ENCODE measurements around the gene EHMT1. TPM values are rescaled to one million over a fixed set of nuclear protein-coding genes. Genes with fewer than 3 reads are reported as not detected.
"Not testable (repeated sequence)": the region's sequence is repeated elsewhere in the genome, so short reads cannot be mapped to it uniquely, and the experiment has no call there.

Gene EHMT1
- total RNA-seq, 1 donor from 2014 or later: 159 TPM

DNA sequence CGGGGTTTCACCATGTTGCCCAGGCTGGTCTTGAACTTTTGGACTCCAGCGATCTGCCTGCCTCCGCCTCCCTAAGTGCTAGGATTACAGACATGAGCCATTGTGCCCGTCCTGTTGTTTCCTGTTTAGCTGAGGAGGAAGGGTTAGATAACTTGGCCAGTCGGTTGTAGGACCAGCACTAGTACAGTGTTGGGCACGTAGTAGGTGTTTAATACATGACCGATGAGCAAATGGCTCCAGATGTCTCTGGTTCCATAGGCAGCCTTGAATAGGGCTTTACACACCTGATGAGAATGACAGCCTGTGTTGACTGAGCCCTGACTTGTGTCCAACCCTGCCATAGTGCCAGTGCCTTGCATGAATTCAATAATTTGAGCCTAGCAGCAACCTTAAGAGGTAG is 1.8 kb downstream of the EHMT1 start:
- H3K27ac Mint-ChIP-seq: no peak overlapping the region
- H3K4me3 Mint-ChIP-seq (ENCODE audit: low read depth): peak overlapping the region; percentile 33
- no peaks in the 10 kb centered on the region for H3K27me3 Mint-ChIP-seq
- peaks cover 25% of the 10 kb centered on the region for H3K4me1 Mint-ChIP-seq (ENCODE audit: low read depth)
- no peaks in the 10 kb centered on the region for H3K9me3 Mint-ChIP-seq (ENCODE audit: low read depth)
- H3K36me3 Mint-ChIP-seq (ENCODE audit: insufficient read depth): peaks cover 7% of the 10 kb centered on the region
- DNase-seq (ENCODE audit: low spot score, unreplicated experiment): no peak
- TF ChIP-seq, protein P1, sequence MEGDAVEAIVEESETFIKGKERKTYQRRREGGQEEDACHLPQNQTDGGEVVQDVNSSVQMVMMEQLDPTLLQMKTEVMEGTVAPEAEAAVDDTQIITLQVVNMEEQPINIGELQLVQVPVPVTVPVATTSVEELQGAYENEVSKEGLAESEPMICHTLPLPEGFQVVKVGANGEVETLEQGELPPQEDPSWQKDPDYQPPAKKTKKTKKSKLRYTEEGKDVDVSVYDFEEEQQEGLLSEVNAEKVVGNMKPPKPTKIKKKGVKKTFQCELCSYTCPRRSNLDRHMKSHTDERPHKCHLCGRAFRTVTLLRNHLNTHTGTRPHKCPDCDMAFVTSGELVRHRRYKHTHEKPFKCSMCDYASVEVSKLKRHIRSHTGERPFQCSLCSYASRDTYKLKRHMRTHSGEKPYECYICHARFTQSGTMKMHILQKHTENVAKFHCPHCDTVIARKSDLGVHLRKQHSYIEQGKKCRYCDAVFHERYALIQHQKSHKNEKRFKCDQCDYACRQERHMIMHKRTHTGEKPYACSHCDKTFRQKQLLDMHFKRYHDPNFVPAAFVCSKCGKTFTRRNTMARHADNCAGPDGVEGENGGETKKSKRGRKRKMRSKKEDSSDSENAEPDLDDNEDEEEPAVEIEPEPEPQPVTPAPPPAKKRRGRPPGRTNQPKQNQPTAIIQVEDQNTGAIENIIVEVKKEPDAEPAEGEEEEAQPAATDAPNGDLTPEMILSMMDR (IDR thresholded peaks at IDR 0.05; ENCODE audit: unreplicated experiment): no peak

DNA sequence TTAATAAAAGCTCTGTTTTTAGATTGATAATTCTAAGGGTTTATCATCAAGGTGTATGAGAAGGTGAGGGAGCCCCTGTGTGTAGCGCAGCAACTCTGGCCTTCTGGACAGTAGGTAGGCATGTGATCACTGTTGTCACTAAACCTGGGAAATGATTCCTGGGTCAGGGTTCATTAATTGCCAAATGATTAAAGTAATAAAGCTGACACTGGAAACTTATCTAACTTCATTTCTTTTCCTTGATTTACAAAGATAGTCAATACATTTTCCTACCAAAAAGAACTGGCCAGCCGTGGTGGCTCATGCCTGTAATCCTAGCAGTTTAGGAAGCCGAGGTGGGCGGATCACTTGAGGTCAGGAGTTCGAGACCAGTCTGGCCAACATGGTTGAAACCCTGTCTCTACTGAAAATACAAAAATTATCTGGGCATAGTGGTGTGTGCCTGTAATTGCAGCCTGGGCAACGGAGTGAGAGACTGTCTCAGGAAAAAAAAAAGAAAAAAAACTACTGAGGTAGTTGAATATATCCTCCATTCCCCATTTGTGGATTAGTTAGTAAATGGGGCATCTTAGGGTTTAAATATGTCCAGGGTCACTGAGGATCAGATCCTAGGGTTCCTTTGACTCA is 2.4 kb downstream of the EHMT1 start:
- TF ChIP-seq, protein P1 (IDR thresholded peaks at IDR 0.05; ENCODE audit: unreplicated experiment): peak; percentile 51
- Mint-ChIP-seq H3K4me1 (ENCODE audit: low read depth) (peaks cover 25% of the 10 kb centered on the region), H3K9me3 (ENCODE audit: low read depth) (no peaks in the 10 kb centered on the region), H3K4me3 (ENCODE audit: low read depth) (peak overlapping the region; percentile 57), H3K36me3 (ENCODE audit: insufficient read depth) (peaks cover 7% of the 10 kb centered on the region), H3K27ac (peak overlapping the region; percentile 16), H3K27me3 (no peaks in the 10 kb centered on the region)
- DNase-seq (ENCODE audit: low spot score, unreplicated experiment): no peak

DNA sequence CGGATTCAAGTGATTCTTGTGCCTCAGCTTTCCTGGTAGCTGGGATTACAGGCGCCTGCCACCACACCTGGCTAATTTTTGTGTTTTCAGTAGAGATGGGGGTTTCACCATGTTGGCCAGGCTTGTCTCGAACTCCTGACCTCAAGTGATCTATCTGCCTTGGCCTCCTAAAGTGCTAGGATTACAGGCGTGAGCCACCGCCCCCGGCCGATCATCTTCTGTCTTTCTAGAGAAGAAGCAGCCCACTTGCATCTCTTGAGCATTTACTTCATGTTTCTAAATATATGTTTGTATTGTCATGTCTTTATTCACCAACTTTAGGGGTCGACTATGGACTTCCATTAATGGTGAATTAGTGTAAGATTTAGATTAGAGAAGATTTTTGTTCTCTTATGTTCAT is 3.4 kb downstream of the EHMT1 start:
- H3K9me3 Mint-ChIP-seq (ENCODE audit: low read depth); H3K36me3 Mint-ChIP-seq (ENCODE audit: insufficient read depth); DNase-seq (ENCODE audit: low spot score, unreplicated experiment); H3K27me3 Mint-ChIP-seq; H3K4me3 Mint-ChIP-seq (ENCODE audit: low read depth): not testable (repeated sequence)
- H3K27ac Mint-ChIP-seq: peak overlapping the region; percentile 52
- peaks cover 25% of the 10 kb centered on the region for H3K4me1 Mint-ChIP-seq (ENCODE audit: low read depth)

DNA sequence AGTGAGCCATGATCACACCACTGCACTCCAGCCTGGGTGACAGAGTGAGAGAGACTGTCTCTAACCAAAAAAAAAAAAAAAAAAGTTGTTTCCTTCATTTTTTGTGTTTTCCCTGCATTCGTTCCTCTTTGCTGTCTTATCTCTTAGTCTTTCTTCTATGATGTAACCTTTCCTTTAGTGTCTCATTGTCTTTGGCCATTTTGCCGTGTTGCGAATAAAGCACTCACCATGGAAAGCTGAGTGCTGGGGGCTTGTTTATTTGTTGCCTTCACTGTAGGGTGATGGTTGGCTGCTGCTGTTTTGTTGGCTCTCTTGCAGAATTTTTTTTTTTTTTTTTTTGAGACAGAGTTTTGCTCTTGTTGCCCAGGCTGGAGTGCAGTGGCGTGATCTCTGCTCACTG is 7.7 kb downstream of the EHMT1 start:
- Mint-ChIP-seq H3K4me3 (ENCODE audit: low read depth) (no peak overlapping the region), H3K27ac (no peak overlapping the region), H3K4me1 (ENCODE audit: low read depth) (peaks cover 11% of the 10 kb centered on the region), H3K36me3 (ENCODE audit: insufficient read depth) (peaks cover 7% of the 10 kb centered on the region), H3K9me3 (ENCODE audit: low read depth) (no peaks in the 10 kb centered on the region), H3K27me3 (no peaks in the 10 kb centered on the region)
- TF ChIP-seq, protein P1 (IDR thresholded peaks at IDR 0.05; ENCODE audit: unreplicated experiment): no peak
- DNase-seq (ENCODE audit: low spot score, unreplicated experiment): no peak

DNA sequence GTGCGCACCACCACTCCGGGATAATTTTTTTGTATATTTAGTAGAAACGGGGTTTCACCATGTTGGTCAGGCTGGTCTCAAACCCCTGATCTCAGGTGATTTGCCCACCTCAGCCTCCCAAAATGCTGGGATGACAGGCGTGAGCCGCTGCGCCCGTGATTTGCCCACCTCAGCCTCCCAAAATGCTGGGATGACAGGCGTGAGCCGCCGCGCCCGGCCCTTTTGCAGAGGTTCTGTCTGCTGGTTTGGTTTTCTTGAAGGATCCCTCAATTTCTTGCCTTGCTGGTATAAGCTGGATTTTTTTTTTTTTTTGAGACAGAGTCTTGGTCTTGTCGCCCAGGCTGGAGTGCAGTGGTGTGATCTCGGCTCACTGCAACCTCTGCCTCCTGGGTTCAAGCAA is 8.6 kb downstream of the EHMT1 start:
- H3K9me3 Mint-ChIP-seq (ENCODE audit: low read depth); H3K4me3 Mint-ChIP-seq (ENCODE audit: low read depth); H3K4me1 Mint-ChIP-seq (ENCODE audit: low read depth); H3K27me3 Mint-ChIP-seq; H3K36me3 Mint-ChIP-seq (ENCODE audit: insufficient read depth); DNase-seq (ENCODE audit: low spot score, unreplicated experiment); H3K27ac Mint-ChIP-seq: not testable (repeated sequence)

DNA sequence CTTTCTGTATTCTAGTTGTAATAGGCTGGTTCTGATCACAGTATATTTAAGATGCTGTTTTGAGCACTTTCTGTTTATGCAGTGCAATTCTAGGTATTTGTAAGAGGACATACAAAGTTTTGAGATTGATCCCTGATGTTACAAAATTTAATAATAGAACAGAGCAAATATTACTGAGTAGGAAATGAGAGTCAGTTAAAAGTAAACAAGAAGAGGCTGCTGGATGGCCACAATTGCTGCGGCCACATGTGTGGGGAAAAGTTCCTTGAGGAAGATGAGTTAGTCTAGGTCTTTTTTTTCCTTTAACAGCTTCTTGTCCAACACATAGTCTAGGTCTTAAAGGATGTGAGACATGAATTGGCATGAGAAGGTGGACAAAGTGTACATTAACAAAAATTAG is 11.3 kb downstream of the EHMT1 start:
- no peak overlapping the region for H3K4me3 Mint-ChIP-seq (ENCODE audit: low read depth)
- peaks cover 9% of the 10 kb centered on the region for H3K4me1 Mint-ChIP-seq (ENCODE audit: low read depth)
- peak overlapping the region; percentile 22 for H3K27ac Mint-ChIP-seq

More for the DNA sequence above, 11.3 kb downstream of the EHMT1 start:
- H3K27me3 Mint-ChIP-seq: no peaks in the 10 kb centered on the region
- H3K36me3 Mint-ChIP-seq (ENCODE audit: insufficient read depth): peaks cover 4% of the 10 kb centered on the region
- no peak for DNase-seq (ENCODE audit: low spot score, unreplicated experiment)
- TF ChIP-seq, protein P1 (IDR thresholded peaks at IDR 0.05; ENCODE audit: unreplicated experiment): no peak
- H3K9me3 Mint-ChIP-seq (ENCODE audit: low read depth): no peaks in the 10 kb centered on the region
